ENCODE measurements around the gene KCNIP1.

DNA sequence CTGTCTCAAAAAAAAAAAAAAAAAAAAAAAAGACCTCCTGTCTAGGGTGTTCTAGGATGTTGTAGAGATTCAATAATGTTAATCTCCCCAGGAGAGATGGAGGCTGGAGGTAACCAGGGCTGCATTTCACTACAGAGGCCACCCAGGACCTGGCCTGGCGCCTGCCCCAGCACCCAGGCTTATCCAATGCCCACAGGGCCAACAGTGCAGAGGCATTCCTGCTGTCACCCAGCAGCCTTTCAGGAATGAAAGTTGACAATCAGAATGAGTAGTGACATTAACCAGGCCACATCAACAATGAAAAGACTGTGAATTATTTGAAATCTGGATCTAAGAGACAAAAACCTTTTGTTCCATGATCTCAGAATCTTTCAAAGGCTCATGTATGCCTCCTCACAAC is 243.5 kb downstream of the KCNIP1 start:
- TF ChIP-seq, protein P1, sequence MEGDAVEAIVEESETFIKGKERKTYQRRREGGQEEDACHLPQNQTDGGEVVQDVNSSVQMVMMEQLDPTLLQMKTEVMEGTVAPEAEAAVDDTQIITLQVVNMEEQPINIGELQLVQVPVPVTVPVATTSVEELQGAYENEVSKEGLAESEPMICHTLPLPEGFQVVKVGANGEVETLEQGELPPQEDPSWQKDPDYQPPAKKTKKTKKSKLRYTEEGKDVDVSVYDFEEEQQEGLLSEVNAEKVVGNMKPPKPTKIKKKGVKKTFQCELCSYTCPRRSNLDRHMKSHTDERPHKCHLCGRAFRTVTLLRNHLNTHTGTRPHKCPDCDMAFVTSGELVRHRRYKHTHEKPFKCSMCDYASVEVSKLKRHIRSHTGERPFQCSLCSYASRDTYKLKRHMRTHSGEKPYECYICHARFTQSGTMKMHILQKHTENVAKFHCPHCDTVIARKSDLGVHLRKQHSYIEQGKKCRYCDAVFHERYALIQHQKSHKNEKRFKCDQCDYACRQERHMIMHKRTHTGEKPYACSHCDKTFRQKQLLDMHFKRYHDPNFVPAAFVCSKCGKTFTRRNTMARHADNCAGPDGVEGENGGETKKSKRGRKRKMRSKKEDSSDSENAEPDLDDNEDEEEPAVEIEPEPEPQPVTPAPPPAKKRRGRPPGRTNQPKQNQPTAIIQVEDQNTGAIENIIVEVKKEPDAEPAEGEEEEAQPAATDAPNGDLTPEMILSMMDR (IDR thresholded peaks at IDR 0.05; ENCODE audit: poor library complexity, severe bottlenecking) = no peak
- TF ChIP-seq EZH2 (IDR thresholded peaks at IDR 0.05; ENCODE audit: borderline replicate concordance, insufficient read depth, low read length, poor library complexity, severe bottlenecking) = no peak
- TF ChIP-seq TAF1 (IDR thresholded peaks at IDR 0.05; ENCODE audit: low read depth) = no peak
